ENCODE results near the gene TMOD2.

GRCh38 chr15:51812598-51812997, 61.2 kb downstream of the TMOD2 start:
- TF ChIP-seq, protein P1, sequence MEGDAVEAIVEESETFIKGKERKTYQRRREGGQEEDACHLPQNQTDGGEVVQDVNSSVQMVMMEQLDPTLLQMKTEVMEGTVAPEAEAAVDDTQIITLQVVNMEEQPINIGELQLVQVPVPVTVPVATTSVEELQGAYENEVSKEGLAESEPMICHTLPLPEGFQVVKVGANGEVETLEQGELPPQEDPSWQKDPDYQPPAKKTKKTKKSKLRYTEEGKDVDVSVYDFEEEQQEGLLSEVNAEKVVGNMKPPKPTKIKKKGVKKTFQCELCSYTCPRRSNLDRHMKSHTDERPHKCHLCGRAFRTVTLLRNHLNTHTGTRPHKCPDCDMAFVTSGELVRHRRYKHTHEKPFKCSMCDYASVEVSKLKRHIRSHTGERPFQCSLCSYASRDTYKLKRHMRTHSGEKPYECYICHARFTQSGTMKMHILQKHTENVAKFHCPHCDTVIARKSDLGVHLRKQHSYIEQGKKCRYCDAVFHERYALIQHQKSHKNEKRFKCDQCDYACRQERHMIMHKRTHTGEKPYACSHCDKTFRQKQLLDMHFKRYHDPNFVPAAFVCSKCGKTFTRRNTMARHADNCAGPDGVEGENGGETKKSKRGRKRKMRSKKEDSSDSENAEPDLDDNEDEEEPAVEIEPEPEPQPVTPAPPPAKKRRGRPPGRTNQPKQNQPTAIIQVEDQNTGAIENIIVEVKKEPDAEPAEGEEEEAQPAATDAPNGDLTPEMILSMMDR (conservative IDR thresholded peaks at IDR 0.05 in 1 of 2, IDR thresholded peaks at IDR 0.05 in 1 of 2; ENCODE audit: low read depth in 1 of 2, low read length in 2 of 2) = no peak
- TF ChIP-seq EZH2 (IDR thresholded peaks at IDR 0.05; ENCODE audit: low read length, missing control alignments) = no peak

Data from fibroblast of lung (primary cell).